Mammary epithelial cell (primary cell): ENCODE results near the gene KMT2C.

ENCODE experiments used
- EZH2 ChIP-seq: IDR thresholded peaks from 2 replicates; pipeline ENCODE4 v1.6.1; 2012; ENCODE audit warnings: low read length, inconsistent platforms, borderline replicate concordance
- TF ChIP-seq, protein P1 (sequence below), 2 donors: IDR thresholded peaks in 1 of 2; conservative IDR thresholded peaks in 1 of 2; 2 replicates each; pipeline ENCODE4 v1.5.1; 2011 to 2012; ENCODE audit warnings: inconsistent platforms in 2 of 2, low read length in 2 of 2, mild to moderate bottlenecking in 2 of 2, control low read depth in 1 of 2, low read depth in 1 of 2; ENCODE audit not compliant: insufficient read depth in 1 of 2; ENCODE audit errors: extremely low read depth in 1 of 2

DNA sequence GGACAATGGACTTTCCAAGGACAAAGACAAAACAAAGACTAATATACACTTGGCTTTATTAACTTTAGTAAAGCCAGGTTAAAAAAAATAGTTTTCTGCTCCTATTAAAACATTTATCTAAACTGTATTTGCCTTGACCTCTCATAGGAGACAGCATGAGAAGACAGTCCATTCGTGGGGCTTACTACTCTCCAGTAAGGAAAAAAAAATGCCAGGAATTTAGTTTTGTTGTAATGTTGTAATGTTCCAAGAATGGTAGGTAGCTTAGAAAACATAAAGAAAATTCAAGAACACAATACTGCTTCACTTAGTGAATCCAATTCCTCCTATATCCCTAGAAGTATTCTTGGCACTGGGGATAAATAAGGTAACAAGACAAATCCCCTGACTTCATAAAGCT, 81.7 kb downstream of the KMT2C start:
- TF ChIP-seq, protein P1, sequence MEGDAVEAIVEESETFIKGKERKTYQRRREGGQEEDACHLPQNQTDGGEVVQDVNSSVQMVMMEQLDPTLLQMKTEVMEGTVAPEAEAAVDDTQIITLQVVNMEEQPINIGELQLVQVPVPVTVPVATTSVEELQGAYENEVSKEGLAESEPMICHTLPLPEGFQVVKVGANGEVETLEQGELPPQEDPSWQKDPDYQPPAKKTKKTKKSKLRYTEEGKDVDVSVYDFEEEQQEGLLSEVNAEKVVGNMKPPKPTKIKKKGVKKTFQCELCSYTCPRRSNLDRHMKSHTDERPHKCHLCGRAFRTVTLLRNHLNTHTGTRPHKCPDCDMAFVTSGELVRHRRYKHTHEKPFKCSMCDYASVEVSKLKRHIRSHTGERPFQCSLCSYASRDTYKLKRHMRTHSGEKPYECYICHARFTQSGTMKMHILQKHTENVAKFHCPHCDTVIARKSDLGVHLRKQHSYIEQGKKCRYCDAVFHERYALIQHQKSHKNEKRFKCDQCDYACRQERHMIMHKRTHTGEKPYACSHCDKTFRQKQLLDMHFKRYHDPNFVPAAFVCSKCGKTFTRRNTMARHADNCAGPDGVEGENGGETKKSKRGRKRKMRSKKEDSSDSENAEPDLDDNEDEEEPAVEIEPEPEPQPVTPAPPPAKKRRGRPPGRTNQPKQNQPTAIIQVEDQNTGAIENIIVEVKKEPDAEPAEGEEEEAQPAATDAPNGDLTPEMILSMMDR (conservative IDR thresholded peaks at IDR 0.05 in 1 of 2, IDR thresholded peaks at IDR 0.05 in 1 of 2; ENCODE audit: extremely low read depth in 1 of 2, insufficient read depth in 1 of 2, low read depth in 1 of 2, low read length in 2 of 2) = no peak
- no peak for TF ChIP-seq EZH2
